SH-SY5Y (cell line): ENCODE measurements around the gene HEBP2.

Source experiments
- GATA2 ChIP-seq: IDR thresholded peaks from 2 replicates; pipeline ENCODE4 v1.6.1; 2011; ENCODE audit warnings: mild to moderate bottlenecking, low read depth, low read length
- GATA3 ChIP-seq: IDR thresholded peaks from 2 replicates; pipeline ENCODE4 v1.6.1; 2011; ENCODE audit warnings: low read depth, mild to moderate bottlenecking, low read length, moderate library complexity

HEBP2 gene

GRCh38 chr6:138403801-138404665, at the start of gene HEBP2:
Gene HEBP2, plus strand, starts transcription at chr6:138404223. Its CDS starts 273 bp downstream, at chr6:138404496.
- TF ChIP-seq GATA2 (no peak), GATA3 (no peak)

- no peak for TF ChIP-seq GATA2
- TF ChIP-seq GATA3: no peak
Observed at GRCh38 chr6:138357928-138358327, 46.1 kb upstream of the HEBP2 start.

- TF ChIP-seq GATA2 (no peak), GATA3 (no peak)
Observed at GRCh38 chr6:138370631-138371451, 33.2 kb upstream of the HEBP2 start.

- no peak for TF ChIP-seq GATA2
- TF ChIP-seq GATA3: no peak
Observed at GRCh38 chr6:138371452-138371711, 32.6 kb upstream of the HEBP2 start.

- TF ChIP-seq GATA3 (no peak), GATA2 (no peak)
Observed at GRCh38 chr6:138371720-138372119, 32.3 kb upstream of the HEBP2 start.

GRCh38 chr6:138372711-138373463, 31.1 kb upstream of the HEBP2 start:
- no peak for TF ChIP-seq GATA3
- TF ChIP-seq GATA2: no peak

- no peak for TF ChIP-seq GATA2
- TF ChIP-seq GATA3: no peak
Observed at GRCh38 chr6:138374230-138374629, 29.8 kb upstream of the HEBP2 start.

GRCh38 chr6:138374815-138375214, 29.2 kb upstream of the HEBP2 start:
- TF ChIP-seq GATA2: no peak
- no peak for TF ChIP-seq GATA3

- no peak for TF ChIP-seq GATA2
- no peak for TF ChIP-seq GATA3
Observed at GRCh38 chr6:138377042-138377441, 27.0 kb upstream of the HEBP2 start.

GRCh38 chr6:138377844-138378243, 26.2 kb upstream of the HEBP2 start, which contains the start of gene SMIM28:
Gene SMIM28, plus strand, starts transcription at chr6:138377905. Its CDS starts 168 bp downstream, at chr6:138378073.
- TF ChIP-seq GATA3 (no peak), GATA2 (no peak)

- TF ChIP-seq GATA3 (no peak), GATA2 (no peak)
Observed at GRCh38 chr6:138378463-138378862, 25.6 kb upstream of the HEBP2 start.

GRCh38 chr6:138382498-138383265, 21.3 kb upstream of the HEBP2 start:
- TF ChIP-seq GATA3 (no peak), GATA2 (no peak)

GRCh38 chr6:138383776-138384175, 20.2 kb upstream of the HEBP2 start:
- TF ChIP-seq GATA2 (no peak), GATA3 (no peak)

- TF ChIP-seq GATA2: no peak
- no peak for TF ChIP-seq GATA3
Observed at GRCh38 chr6:138386897-138387296, 17.1 kb upstream of the HEBP2 start.
